Esophagus muscularis mucosa (tissue), 4 donors: ENCODE data around the gene SPAG4. TPM values are rescaled to one million over a fixed set of nuclear protein-coding genes. Genes with fewer than 3 reads are reported as not detected.
A peak's percentile ranks its signal among the peaks of the same experiment; 100 is the strongest.

ENCODE experiments used
- DNase-seq: peaks from one replicate; pipeline ENCODE4 v3.0.0-alpha.2; 2017; ENCODE audit errors: extremely low spot score
- H3K27ac ChIP-seq, 4 donors: fragments of 200-600 bp; sonication (generic); replicated peaks in 1 of 4; 1 replicate in 3 of 4; 2 replicates in 1 of 4; pipeline ENCODE4 v1.5.1; 2016 to 2019; ENCODE audit warnings: mild to moderate bottlenecking in 1 of 4
- H3K27me3 ChIP-seq, 4 donors: fragments of 200-600 bp; sonication (generic); one replicate each; pipeline versions ENCODE4 v1.5.1 to v1.6.0; 2016 to 2019
- H3K36me3 ChIP-seq, 4 donors: fragments of 200-600 bp; sonication (generic); one replicate each; pipeline ENCODE4 v1.5.1; 2016 to 2019
- H3K4me1 ChIP-seq, 4 donors: fragments of 200-600 bp; sonication (generic); one replicate each; pipeline ENCODE4 v1.5.1; 2016 to 2019
- H3K4me3 ChIP-seq, 4 donors: fragments of 200-600 bp; sonication (generic); 1 replicate in 2 of 4; 2 replicates in 2 of 4; pipeline ENCODE4 v1.5.1; 2016 to 2019; ENCODE audit warnings: mild to moderate bottlenecking in 4 of 4, moderate library complexity in 1 of 4
- H3K9me3 ChIP-seq, 4 donors: fragments of 200-600 bp; sonication (generic); 1 replicate in 3 of 4; 2 replicates in 1 of 4; pipeline ENCODE4 v1.5.1; 2016 to 2019
- CTCF ChIP-seq, 3 experiments: fragments of 200-600 bp in 2 of 3; fragments of 450-650 bp in 1 of 3; sonication (generic) in 2 of 3; IDR thresholded peaks; one replicate each; pipeline ENCODE4 v1.5.1; 2017 to 2019; ENCODE audit warnings: antibody characterized with exemption in 3 of 3, mild to moderate bottlenecking in 2 of 3, moderate library complexity in 1 of 3
- EP300 ChIP-seq: sonication (generic); formaldehyde crosslinking; IDR thresholded peaks from one replicate; pipeline ENCODE4 v1.6.1; 2017; ENCODE audit warnings: antibody characterized with exemption
- POLR2A ChIP-seq: fragments of 450-650 bp; IDR thresholded peaks from one replicate; pipeline ENCODE4 v1.6.1; 2017; ENCODE audit warnings: antibody characterized with exemption, moderate library complexity, mild to moderate bottlenecking, low read depth
- POLR2AphosphoS5 ChIP-seq, 2 donors: sonication (generic); formaldehyde crosslinking; IDR thresholded peaks; one replicate each; pipeline ENCODE4 v1.6.1; 2017; ENCODE audit warnings: antibody characterized with exemption in 2 of 2
- WGBS: methylation state at CpG from one replicate; pipeline ENCODE4 v1.1.5; 2018; 5-methylcytosine and 5-hydroxymethylcytosine counted together
- intact Hi-C: fragments of 100-400 bp; cut with DNase I; formaldehyde crosslinking; loops from one replicate; pipeline ENCODE4 v1.15.1; 2023
- total RNA-seq, 4 donors: library from RNA; depleted of rRNA; stranded (reverse); fragments of >200 nt; gene quantifications; one replicate each; pipeline versions ENCODE4 v1.1.0 to v1.2.1, GENCODE V29; 2016

Gene SPAG4
- total RNA-seq, 4 donors from 2014 or later: 2.6 to 5.0 (median 2.9) TPM

- DNase-seq: peak; percentile 62
- Histone ChIP-seq H3K27me3 (no peaks in the 10 kb centered on the region), H3K4me1 (peaks cover 48 to 70% (median 62%) of the 10 kb centered on the region in 4 donors), H3K27ac (peak overlapping the region in 2 of 4 donors; percentile 17 to 96), H3K36me3 (peaks cover 0 to 2% (median 0%) of the 10 kb centered on the region in 4 donors), H3K9me3 (no peaks in the 10 kb centered on the region), H3K4me3 (peak overlapping the region; percentile 71 to 88 (median 78))
- TF ChIP-seq EP300 (no peak), POLR2AphosphoS5 (IDR thresholded peaks at IDR 0.05) (no peak), POLR2A (no peak), CTCF (IDR thresholded peaks at IDR 0.05) (no peak)
- WGBS: 20% methylated on average over 2 of the region's 2 CpGs
- intact Hi-C loops: loop anchor here (5.0 kb wide), 1 partner anchor 45 kb away; the partner anchor contains the start of gene SPAG4
Observed at GRCh38 chr20:35662551-35662950, 46.9 kb downstream of the SPAG4 start.

GRCh38 chr20:35663516-35664465 is 48.2 kb downstream of the SPAG4 start:
- Histone ChIP-seq H3K27ac (peak overlapping the region; percentile 94 to 99 (median 97)), H3K4me1 (peaks cover 39 to 58% (median 50%) of the 10 kb centered on the region in 4 donors), H3K27me3 (no peaks in the 10 kb centered on the region), H3K36me3 (peaks cover 1 to 14% (median 4%) of the 10 kb centered on the region in 4 donors), H3K9me3 (no peaks in the 10 kb centered on the region), H3K4me3 (peak overlapping the region; percentile 71 to 88 (median 78))
- DNase-seq: peak; percentile 90
- intact Hi-C loops: loop anchor here (5.0 kb wide), 1 partner anchor 46 kb away; the partner anchor contains the start of gene SPAG4
- under 1% methylated on average over 23 of the region's 28 CpGs for WGBS
- no peak for TF ChIP-seq POLR2A
- TF ChIP-seq POLR2AphosphoS5 (IDR thresholded peaks at IDR 0.05): peak in 1 of 2 donors; percentile 19

DNA sequence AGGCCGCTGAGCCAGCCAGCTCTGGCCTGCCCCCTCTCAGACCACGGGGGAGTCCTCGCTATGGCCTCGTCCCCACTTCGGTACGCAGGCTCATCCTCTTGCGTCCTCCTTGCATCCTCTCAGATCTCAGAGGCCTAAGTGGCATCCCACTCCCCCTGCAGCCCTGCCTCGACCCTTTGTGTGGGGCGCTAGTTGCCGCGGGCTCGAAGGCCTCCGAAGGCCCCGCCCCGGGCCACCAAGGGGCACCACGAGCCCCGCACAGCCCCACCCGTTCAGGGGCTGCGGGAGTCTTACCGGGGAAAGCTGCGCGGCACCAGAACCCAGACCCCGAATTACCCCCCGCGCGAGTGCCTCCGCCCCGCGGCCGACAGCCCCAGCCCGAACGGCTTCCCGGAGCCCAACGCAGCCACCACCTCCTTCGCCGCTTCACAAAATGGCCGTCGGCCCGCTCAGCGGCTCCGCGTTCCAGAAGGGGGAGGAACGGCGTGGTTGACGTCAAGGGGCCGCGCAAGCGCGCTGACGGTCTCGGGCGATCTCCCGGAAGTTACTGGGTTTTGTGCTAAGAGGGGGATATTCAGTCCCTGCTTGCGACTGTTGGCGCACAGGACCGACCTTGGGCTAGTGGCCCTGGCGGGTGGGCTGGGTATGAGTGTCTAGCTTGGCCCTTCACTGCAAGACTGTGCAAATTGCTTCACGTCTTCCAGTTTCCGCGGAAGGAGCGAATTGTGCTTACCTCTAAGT is 49.0 kb downstream of the SPAG4 start, which contains the start of the genes CPNE1 and RBM12:
Gene CPNE1 (minus strand): TSS at position 435 of the 741 bp plus-strand sequence. CDS start 31,977 bp downstream, outside the sequence.
Gene RBM12 (minus strand): TSS at position 435 of the 741 bp plus-strand sequence. CDS start 9,578 bp downstream, outside the sequence.
- Histone ChIP-seq H3K4me1 (peaks cover 34 to 49% (median 42%) of the 10 kb centered on the region in 4 donors), H3K36me3 (peaks cover 8 to 22% (median 13%) of the 10 kb centered on the region in 4 donors), H3K9me3 (no peaks in the 10 kb centered on the region), H3K4me3 (peak within 1 kb of the TSS; percentile 71 to 88 (median 78)), H3K27me3 (no peaks in the 10 kb centered on the region), H3K27ac (peak within 1 kb of the TSS; percentile 94 to 99 (median 97))
- 0% methylated on average over 25 of the region's 61 CpGs for WGBS
- intact Hi-C loops: loop anchor here (5.0 kb wide), 1 partner anchor 47 kb away; the partner anchor contains the start of gene SPAG4
- TF ChIP-seq CTCF (IDR thresholded peaks at IDR 0.05): peak in 1 of 3 experiments; percentile 20
- TF ChIP-seq EP300: no peak
- peak; percentile 98 to 99 for TF ChIP-seq POLR2AphosphoS5 (IDR thresholded peaks at IDR 0.05)
- TF ChIP-seq POLR2A: peak; percentile 72
- DNase-seq: peak; percentile 98

- peaks cover 18 to 35% (median 25%) of the 10 kb centered on the region in 4 donors for H3K36me3 ChIP-seq
- no peak for DNase-seq
- peaks cover 23 to 38% (median 30%) of the 10 kb centered on the region in 4 donors for H3K4me1 ChIP-seq
- WGBS: 91% methylated on average over 17 of the region's 17 CpGs
- no peaks in the 10 kb centered on the region for H3K27me3 ChIP-seq
- no peak for TF ChIP-seq POLR2A
- no peak for TF ChIP-seq POLR2AphosphoS5 (IDR thresholded peaks at IDR 0.05)
- no peak for TF ChIP-seq EP300
- no peak for TF ChIP-seq CTCF (IDR thresholded peaks at IDR 0.05)
- no peaks in the 10 kb centered on the region for H3K9me3 ChIP-seq
- no peak overlapping the region for H3K4me3 ChIP-seq
- intact Hi-C loops: no loop called here
- peak overlapping the region in 1 of 4 donors; percentile 98 for H3K27ac ChIP-seq
Observed at GRCh38 chr20:35665949-35666288, 50.3 kb downstream of the SPAG4 start.
